Kidney epithelial cell (primary cell): ENCODE results near the gene ALDOA. TPM values are rescaled to one million over a fixed set of nuclear protein-coding genes. Genes with fewer than 3 reads are reported as not detected.

Source experiments
- DNase-seq: peaks from one replicate; pipeline ENCODE4 v3.0.0-alpha.2; 2010; ENCODE audit warnings: low read depth
- H3K27me3 ChIP-seq: 2 replicates; pipeline ENCODE4 v1.6.0; 2011; ENCODE audit warnings: low read length; ENCODE audit not compliant: control insufficient read depth, insufficient read depth
- H3K36me3 ChIP-seq: 2 replicates; pipeline ENCODE4 v1.5.1; 2011; ENCODE audit warnings: low read length; ENCODE audit not compliant: control insufficient read depth, insufficient read depth
- H3K4me3 ChIP-seq: 2 replicates; pipeline ENCODE4 v1.5.1; 2011; ENCODE audit warnings: low read depth, mild to moderate bottlenecking, control low read depth, low read length
- total RNA-seq: library from RNA; depleted of rRNA; stranded (reverse); fragments of >200 nt; gene quantifications from 2 replicates; pipeline ENCODE4 v1.2.3, GENCODE V29; 2015
- TF ChIP-seq, protein P1 (sequence below): IDR thresholded peaks from 2 replicates; pipeline ENCODE4 v1.5.1; 2011; ENCODE audit warnings: mild to moderate bottlenecking, moderate library complexity, low read length, control low read depth, inconsistent platforms; ENCODE audit not compliant: insufficient read depth, poor library complexity, severe bottlenecking

The ALDOA gene
- total RNA-seq, 1 donor from 2014 or later = 826 TPM

DNA sequence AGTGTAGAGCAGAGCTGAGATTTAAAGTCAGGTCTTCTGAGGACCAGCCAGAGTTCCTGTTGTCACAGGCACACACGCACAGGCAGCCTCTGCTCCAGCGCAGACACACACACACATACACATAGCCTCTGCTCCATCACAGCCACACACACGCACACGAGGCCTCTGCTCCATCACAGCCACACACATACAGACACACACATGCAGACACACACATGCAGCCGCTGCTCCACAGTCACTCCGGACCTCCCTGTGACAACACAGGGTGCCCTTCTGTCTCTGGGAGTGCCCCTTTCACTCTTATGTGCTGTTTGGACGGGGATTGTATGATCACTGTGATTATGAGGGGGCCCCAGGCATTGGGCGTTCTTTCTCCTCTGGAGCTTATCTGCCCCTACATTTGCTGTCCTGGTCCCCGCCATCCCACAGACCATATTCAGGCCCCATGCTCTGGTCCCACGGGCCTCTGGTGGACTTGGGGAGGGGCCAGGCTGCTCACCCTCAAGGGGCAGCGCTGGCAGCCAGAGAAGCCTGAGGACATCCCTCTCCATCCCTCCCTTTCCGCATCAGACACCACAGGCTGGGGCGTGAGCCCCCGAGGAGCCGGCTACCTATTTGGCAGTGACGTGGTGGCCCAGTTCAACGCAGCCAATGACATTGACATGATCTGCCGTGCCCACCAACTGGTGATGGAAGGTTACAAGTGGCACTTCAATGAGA, 18.7 kb downstream of the ALDOA start:
- DNase-seq = no peak
- Histone ChIP-seq H3K36me3 (peaks cover 6% of the 10 kb centered on the region), H3K4me3 (no peak overlapping the region), H3K27me3 (no peaks in the 10 kb centered on the region)
- TF ChIP-seq, protein P1, sequence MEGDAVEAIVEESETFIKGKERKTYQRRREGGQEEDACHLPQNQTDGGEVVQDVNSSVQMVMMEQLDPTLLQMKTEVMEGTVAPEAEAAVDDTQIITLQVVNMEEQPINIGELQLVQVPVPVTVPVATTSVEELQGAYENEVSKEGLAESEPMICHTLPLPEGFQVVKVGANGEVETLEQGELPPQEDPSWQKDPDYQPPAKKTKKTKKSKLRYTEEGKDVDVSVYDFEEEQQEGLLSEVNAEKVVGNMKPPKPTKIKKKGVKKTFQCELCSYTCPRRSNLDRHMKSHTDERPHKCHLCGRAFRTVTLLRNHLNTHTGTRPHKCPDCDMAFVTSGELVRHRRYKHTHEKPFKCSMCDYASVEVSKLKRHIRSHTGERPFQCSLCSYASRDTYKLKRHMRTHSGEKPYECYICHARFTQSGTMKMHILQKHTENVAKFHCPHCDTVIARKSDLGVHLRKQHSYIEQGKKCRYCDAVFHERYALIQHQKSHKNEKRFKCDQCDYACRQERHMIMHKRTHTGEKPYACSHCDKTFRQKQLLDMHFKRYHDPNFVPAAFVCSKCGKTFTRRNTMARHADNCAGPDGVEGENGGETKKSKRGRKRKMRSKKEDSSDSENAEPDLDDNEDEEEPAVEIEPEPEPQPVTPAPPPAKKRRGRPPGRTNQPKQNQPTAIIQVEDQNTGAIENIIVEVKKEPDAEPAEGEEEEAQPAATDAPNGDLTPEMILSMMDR = no peak

DNA sequence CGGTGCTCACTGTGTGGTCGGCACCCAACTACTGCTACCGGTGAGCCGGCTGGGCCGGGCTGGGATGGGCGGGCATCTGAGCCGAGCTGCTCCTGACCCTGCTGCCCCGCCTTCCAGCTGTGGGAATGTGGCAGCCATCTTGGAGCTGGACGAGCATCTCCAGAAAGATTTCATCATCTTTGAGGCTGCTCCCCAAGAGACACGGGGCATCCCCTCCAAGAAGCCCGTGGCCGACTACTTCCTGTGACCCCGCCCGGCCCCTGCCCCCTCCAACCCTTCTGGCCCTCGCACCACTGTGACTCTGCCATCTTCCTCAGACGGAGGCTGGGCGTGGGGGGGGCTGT, 19.2 kb downstream of the ALDOA start:
- Histone ChIP-seq H3K27me3 (no peaks in the 10 kb centered on the region), H3K4me3 (no peak overlapping the region), H3K36me3 (peaks cover 5% of the 10 kb centered on the region)
- DNase-seq = no peak
- TF ChIP-seq, protein P1 = no peak

DNA sequence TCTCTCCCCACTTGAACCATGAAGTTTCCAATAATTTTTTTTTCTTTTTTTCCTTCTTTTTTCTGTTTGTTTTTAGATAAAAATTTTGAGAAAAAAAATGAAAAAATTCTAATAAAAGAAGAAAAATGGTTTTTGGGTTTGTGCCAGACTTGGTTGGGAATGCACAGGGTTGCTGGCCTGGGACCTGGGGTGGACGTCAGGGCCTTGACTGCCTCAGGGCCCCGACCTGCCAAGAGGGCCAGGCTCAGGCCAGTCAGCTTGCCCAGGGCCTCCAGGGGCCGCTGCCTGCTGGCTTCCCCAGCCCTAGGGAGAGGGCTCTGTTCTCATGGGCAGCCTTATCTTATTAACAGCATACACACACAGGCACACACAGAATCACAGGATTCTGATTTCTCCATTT, 19.7 kb downstream of the ALDOA start:
- H3K27me3 ChIP-seq = no peaks in the 10 kb centered on the region
- no peak overlapping the region for H3K4me3 ChIP-seq
- no peak for DNase-seq
- TF ChIP-seq, protein P1 = no peak
- H3K36me3 ChIP-seq = peaks cover 5% of the 10 kb centered on the region

DNA sequence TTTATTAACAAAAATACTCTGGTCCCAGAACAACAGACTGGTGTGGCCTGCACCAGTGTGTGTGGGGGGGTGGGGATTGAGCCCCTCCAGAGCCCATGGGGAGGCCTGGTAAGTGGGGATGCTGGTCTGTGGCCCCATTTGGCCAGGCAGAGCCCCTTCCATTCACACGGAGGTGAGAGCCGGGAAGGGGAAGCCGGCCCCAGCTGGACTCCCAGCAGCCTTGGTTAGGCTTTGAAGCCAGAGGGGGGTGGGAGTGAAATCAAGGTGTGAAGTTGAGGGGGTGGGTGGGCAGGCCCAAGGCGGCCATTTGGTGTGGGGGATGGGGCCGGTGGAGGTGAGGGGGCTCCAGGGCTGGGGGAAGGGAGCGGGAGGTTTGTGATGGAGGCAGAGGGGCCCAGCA, 20.3 kb downstream of the ALDOA start:
- DNase-seq = no peak
- H3K36me3 ChIP-seq = peaks cover 5% of the 10 kb centered on the region
- H3K27me3 ChIP-seq = no peaks in the 10 kb centered on the region
- TF ChIP-seq, protein P1 = no peak
- no peak overlapping the region for H3K4me3 ChIP-seq

DNA sequence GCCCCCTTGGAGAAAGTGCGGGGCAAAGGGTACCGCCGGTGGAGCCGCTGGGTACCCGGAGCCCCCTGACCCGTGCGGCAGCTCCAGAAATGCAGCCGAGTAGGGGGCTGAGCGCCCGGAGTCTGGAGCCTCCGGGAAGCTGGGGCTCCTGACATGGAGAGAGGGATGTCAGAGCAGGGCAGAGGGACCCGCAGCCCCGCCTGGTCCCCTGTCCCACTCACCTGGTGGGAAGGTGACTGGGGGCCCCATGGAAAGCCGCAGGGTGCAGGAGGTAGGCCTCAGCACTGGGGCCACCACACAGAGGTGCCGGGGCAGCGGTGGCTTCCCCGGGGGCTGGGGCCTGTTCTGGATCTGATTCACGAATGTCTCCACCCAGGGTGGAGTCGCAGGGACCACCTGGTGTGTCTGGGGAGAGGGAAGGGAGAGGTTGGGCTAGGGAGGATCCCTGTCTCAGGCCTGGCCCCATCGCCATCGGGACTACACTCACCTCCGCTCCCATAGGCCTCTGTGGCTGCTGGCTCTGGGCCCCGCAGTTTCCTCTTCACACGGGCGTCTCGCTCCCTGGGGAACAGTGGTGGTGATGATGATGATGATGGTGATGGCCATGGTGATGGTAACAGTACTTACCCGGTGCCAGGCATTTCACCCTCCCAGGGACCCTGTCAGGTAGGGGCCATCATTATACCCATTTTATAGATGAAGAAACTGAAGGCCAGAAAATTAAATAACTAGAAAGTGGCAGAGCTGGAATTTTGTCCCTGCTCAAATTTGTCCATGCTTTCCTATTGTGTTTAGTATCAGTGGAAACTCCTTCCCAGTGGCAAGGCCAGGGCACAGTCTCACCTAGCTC, 21.0 kb downstream of the ALDOA start:
- no peak for DNase-seq
- Histone ChIP-seq H3K27me3 (no peaks in the 10 kb centered on the region), H3K4me3 (no peak overlapping the region), H3K36me3 (peaks cover 1% of the 10 kb centered on the region)
- TF ChIP-seq, protein P1 = no peak
